Endothelial cell (in vitro differentiated cells): ENCODE measurements around the gene TMEM108. TPM values are rescaled to one million over a fixed set of nuclear protein-coding genes. Genes with fewer than 3 reads are reported as not detected.

Experiments used
- DNase-seq: peaks from one replicate; pipeline ENCODE4 v3.0.0; 2021; ENCODE audit warnings: low spot score
- H3K27ac Mint-ChIP-seq: one replicate; pipeline ENCODE4 v1.8.0; 2021; ENCODE audit warnings: mixed read lengths, inconsistent platforms; ENCODE audit not compliant: unreplicated experiment
- H3K27me3 Mint-ChIP-seq: one replicate; pipeline ENCODE4 v1.8.0; 2021; ENCODE audit warnings: mild to moderate bottlenecking, moderate library complexity, mixed read lengths, inconsistent platforms; ENCODE audit not compliant: unreplicated experiment
- H3K36me3 Mint-ChIP-seq: one replicate; pipeline ENCODE4 v1.8.0; 2021; ENCODE audit warnings: mild to moderate bottlenecking, low read depth, mixed read lengths, inconsistent platforms; ENCODE audit not compliant: unreplicated experiment
- H3K4me1 Mint-ChIP-seq: one replicate; pipeline ENCODE4 v1.8.0; 2021; ENCODE audit warnings: mild to moderate bottlenecking, mixed read lengths, inconsistent platforms; ENCODE audit not compliant: unreplicated experiment
- H3K4me3 Mint-ChIP-seq: one replicate; pipeline ENCODE4 v1.8.0; 2021; ENCODE audit warnings: mild to moderate bottlenecking, mixed read lengths, inconsistent platforms; ENCODE audit not compliant: unreplicated experiment
- H3K9me3 Mint-ChIP-seq: one replicate; pipeline ENCODE4 v1.8.0; 2021; ENCODE audit warnings: mixed read lengths, inconsistent platforms; ENCODE audit not compliant: unreplicated experiment
- total RNA-seq: library from RNA; stranded (reverse); fragmentation: NEBNext Ultra II Directional; extraction: Animal tissue kit (Norgen Biotek cat#: 25700); gene quantifications from one replicate; pipeline ENCODE4 v1.2.1, GENCODE V29; 2021; ENCODE audit not compliant: unreplicated experiment
- TF ChIP-seq, protein P1 (sequence below): fragments of 200-600 bp; sonication (generic); IDR thresholded peaks from one replicate; pipeline ENCODE4 v1.5.0; 2021; ENCODE audit warnings: antibody characterized with exemption; ENCODE audit not compliant: unreplicated experiment

TMEM108 gene
- total RNA-seq, 1 donor from 2014 or later = 14.2 TPM

GRCh38 chr3:133419151-133419909 lies 381.1 kb downstream of the TMEM108 start:
- no peak overlapping the region for H3K27ac Mint-ChIP-seq
- H3K27me3 Mint-ChIP-seq = peaks cover 11% of the 10 kb centered on the region
- no peaks in the 10 kb centered on the region for H3K36me3 Mint-ChIP-seq
- no peak for DNase-seq
- TF ChIP-seq, protein P1, sequence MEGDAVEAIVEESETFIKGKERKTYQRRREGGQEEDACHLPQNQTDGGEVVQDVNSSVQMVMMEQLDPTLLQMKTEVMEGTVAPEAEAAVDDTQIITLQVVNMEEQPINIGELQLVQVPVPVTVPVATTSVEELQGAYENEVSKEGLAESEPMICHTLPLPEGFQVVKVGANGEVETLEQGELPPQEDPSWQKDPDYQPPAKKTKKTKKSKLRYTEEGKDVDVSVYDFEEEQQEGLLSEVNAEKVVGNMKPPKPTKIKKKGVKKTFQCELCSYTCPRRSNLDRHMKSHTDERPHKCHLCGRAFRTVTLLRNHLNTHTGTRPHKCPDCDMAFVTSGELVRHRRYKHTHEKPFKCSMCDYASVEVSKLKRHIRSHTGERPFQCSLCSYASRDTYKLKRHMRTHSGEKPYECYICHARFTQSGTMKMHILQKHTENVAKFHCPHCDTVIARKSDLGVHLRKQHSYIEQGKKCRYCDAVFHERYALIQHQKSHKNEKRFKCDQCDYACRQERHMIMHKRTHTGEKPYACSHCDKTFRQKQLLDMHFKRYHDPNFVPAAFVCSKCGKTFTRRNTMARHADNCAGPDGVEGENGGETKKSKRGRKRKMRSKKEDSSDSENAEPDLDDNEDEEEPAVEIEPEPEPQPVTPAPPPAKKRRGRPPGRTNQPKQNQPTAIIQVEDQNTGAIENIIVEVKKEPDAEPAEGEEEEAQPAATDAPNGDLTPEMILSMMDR = no peak
- no peaks in the 10 kb centered on the region for H3K9me3 Mint-ChIP-seq
- no peak overlapping the region for H3K4me3 Mint-ChIP-seq
- H3K4me1 Mint-ChIP-seq = peaks cover 6% of the 10 kb centered on the region

DNA sequence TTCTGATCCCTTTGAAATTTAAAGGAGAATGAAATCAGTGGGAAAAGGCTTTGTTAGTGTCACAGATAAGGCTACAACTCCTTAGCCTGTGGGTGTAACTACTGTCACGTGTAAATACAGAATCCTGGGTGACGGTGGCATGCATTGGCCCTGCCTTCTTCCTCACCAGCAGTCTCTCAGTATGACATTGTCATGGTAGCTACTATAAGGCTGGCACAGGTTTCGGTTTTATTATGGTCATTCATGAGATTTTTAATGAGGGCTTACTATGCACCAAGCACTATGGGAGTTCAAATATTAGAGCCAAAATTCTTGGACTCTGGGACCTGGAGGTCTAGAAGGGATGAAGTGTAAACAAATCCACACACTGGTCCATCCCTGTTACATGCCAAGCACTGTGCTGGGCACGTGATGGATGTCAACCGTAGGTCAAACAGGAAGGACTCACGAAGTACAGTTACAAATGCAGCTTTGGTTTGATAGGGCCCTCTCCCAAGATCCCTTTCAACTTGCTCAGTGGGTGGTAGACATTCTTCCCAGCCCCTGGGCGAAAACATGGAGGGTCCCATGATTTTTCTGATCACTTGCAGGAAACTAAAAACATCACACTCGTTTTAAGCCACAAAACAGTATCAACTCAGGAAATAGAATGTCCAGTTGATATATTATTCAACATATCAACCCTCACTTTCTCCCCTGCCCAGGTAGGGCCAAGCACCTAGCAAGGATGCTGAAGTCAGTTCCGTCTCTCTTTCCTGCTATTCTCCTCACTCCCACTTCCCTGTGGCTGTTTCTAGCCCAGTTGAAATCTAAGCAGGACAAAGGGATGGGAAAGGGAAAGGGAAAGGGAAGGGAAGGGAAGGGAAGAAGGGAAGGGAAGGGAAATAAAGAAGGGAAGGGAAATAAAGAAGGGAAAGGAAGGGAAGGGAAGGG lies 387.0 kb downstream of the TMEM108 start:
- TF ChIP-seq, protein P1 = no peak
- H3K36me3 Mint-ChIP-seq = no peaks in the 10 kb centered on the region
- H3K4me3 Mint-ChIP-seq = no peak overlapping the region
- no peak overlapping the region for H3K27ac Mint-ChIP-seq
- H3K4me1 Mint-ChIP-seq = peaks cover 4% of the 10 kb centered on the region
- H3K27me3 Mint-ChIP-seq = no peaks in the 10 kb centered on the region
- DNase-seq = no peak
- H3K9me3 Mint-ChIP-seq = no peaks in the 10 kb centered on the region

GRCh38 chr3:133425898-133426297 lies 387.7 kb downstream of the TMEM108 start:
- Mint-ChIP-seq H3K36me3 (no peaks in the 10 kb centered on the region), H3K4me1 (peaks cover under 1% of the 10 kb centered on the region), H3K4me3 (no peak overlapping the region), H3K9me3 (no peaks in the 10 kb centered on the region), H3K27ac (no peak overlapping the region), H3K27me3 (no peaks in the 10 kb centered on the region)
- TF ChIP-seq, protein P1 = no peak
- DNase-seq = no peak

DNA sequence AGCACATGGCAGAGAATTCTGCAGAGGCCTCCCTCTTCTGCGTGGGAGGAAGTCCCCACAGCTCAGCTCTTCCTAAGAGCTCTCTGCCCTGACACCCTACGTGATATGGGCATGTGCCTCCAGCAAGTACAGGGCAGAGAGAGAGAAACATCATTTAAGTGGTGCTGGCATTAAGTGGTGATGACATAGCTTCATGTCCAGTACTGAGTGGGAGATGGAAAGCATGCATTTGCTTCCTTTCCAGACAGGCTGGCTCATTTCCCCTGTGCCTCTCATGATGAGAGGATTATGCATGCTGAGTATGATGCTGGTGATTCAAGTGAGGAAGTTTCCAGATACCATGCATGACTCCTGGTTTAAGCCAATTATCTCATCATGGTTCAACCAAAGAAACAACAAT lies 388.5 kb downstream of the TMEM108 start:
- H3K4me3 Mint-ChIP-seq = no peak overlapping the region
- TF ChIP-seq, protein P1 = no peak
- DNase-seq = no peak
- H3K9me3 Mint-ChIP-seq = no peaks in the 10 kb centered on the region
- H3K36me3 Mint-ChIP-seq = no peaks in the 10 kb centered on the region
- no peak overlapping the region for H3K27ac Mint-ChIP-seq
- no peaks in the 10 kb centered on the region for H3K4me1 Mint-ChIP-seq
- no peaks in the 10 kb centered on the region for H3K27me3 Mint-ChIP-seq
